IMR-90 (cell line): Measurements from ENCODE around the gene PXN. TPM values are rescaled to one million over a fixed set of nuclear protein-coding genes. Genes with fewer than 3 reads are reported as not detected.
A peak's percentile ranks its signal among the peaks of the same experiment; 100 is the strongest.

Source experiments
- ATAC-seq: fragments of 200-7000 bp; cut with Tn5 transposase; 2 replicates; pipeline ENCODE4 v1.9.1; 2020; ENCODE audit warnings: low read depth, mild to moderate bottlenecking, moderate library complexity
- BruUV-seq: library from RNA; stranded (reverse); fragments of 400-500 nt; replicated peaks from 2 replicates; lab custom pipeline; 2021; lab: Mats Ljungman, UMichigan
- CTCF ChIA-PET: fragments of 300-600 bp; formaldehyde crosslinking; extraction: SDS; loops from one replicate; lab custom pipeline; 2021; ENCODE audit warnings: antibody characterized with exemption; lab: Yijun Ruan, JAX
- POLR2A ChIA-PET: fragments of 300-600 bp; sonication (Branson Sonifier 250); formaldehyde crosslinking; loops from one replicate; lab custom pipeline; 2022; ENCODE audit warnings: antibody characterized with exemption; ENCODE audit not compliant: unreplicated experiment; lab: Charles Lee
- DNase-seq: peaks from one replicate; pipeline ENCODE4 v3.0.0; 2013
- H2AFZ ChIP-seq: replicated peaks from 2 replicates; pipeline ENCODE3; 2013; ENCODE audit warnings: low read length, mild to moderate bottlenecking; ENCODE audit not compliant: poor library complexity
- H2AK5ac ChIP-seq: 2 replicates; pipeline ENCODE4 v1.6.1; 2013; ENCODE audit warnings: low read depth, low read length, inconsistent platforms
- H2AK9ac ChIP-seq: replicated peaks from 2 replicates; pipeline ENCODE3; 2013; ENCODE audit warnings: mild to moderate bottlenecking, low read depth, low read length, moderate library complexity; ENCODE audit not compliant: poor library complexity
- H2BK120ac ChIP-seq: 2 replicates; pipeline ENCODE4 v1.6.1; 2013; ENCODE audit warnings: low read depth, low read length, inconsistent platforms
- H2BK15ac ChIP-seq: 3 replicates; pipeline ENCODE4 v1.6.1; 2013; ENCODE audit warnings: low read depth, low read length, inconsistent platforms
- H2BK20ac ChIP-seq: 2 replicates; pipeline ENCODE4 v1.6.1; 2013; ENCODE audit warnings: low read depth, mild to moderate bottlenecking, inconsistent platforms, low read length, moderate library complexity
- H2BK5ac ChIP-seq: 2 replicates; pipeline ENCODE4 v1.6.1; 2013; ENCODE audit warnings: mild to moderate bottlenecking, low read depth, low read length, inconsistent platforms; ENCODE audit not compliant: poor library complexity, severe bottlenecking
- H3K14ac ChIP-seq: replicated peaks from 2 replicates; pipeline ENCODE4 v1.6.1; 2013; ENCODE audit warnings: low read depth, low read length, inconsistent platforms
- H3K18ac ChIP-seq: 2 replicates; pipeline ENCODE4 v1.6.1; 2013; ENCODE audit warnings: low read depth, low read length, control low read depth
- H3K23ac ChIP-seq: 2 replicates; pipeline ENCODE4 v1.6.1; 2013; ENCODE audit warnings: low read depth, low read length, inconsistent platforms
- H3K27ac ChIP-seq: 2 replicates; pipeline ENCODE4 v1.5.1; 2013; ENCODE audit warnings: mild to moderate bottlenecking, control low read depth, low read length; ENCODE audit not compliant: insufficient read depth
- H3K27me3 ChIP-seq: 2 replicates; pipeline ENCODE4 v1.6.1; 2013; ENCODE audit warnings: low read length; ENCODE audit not compliant: control insufficient read depth, insufficient read depth
- H3K36me3 ChIP-seq: 2 replicates; pipeline ENCODE4 v1.6.1; 2013; ENCODE audit warnings: low read length, mixed read lengths; ENCODE audit not compliant: control insufficient read depth, insufficient read depth
- H3K4ac ChIP-seq: 2 replicates; pipeline ENCODE4 v1.6.1; 2013; ENCODE audit warnings: low read depth, low read length, inconsistent platforms
- H3K4me1 ChIP-seq: 2 replicates; pipeline ENCODE4 v1.6.1; 2013; ENCODE audit warnings: low read length, mixed read lengths; ENCODE audit not compliant: control insufficient read depth, insufficient read depth
- H3K4me2 ChIP-seq: 2 replicates; pipeline ENCODE4 v1.6.1; 2013; ENCODE audit warnings: low read depth, mild to moderate bottlenecking, control low read depth, low read length, moderate library complexity
- H3K4me3 ChIP-seq: 2 replicates; pipeline ENCODE4 v1.5.1; 2013; ENCODE audit warnings: low read depth, mild to moderate bottlenecking, control low read depth, low read length, moderate library complexity; ENCODE audit not compliant: insufficient read depth
- H3K56ac ChIP-seq: 2 replicates; pipeline ENCODE4 v1.6.1; 2013; ENCODE audit warnings: low read length, inconsistent platforms; ENCODE audit not compliant: insufficient read depth; ENCODE audit errors: extremely low read depth
- H3K79me1 ChIP-seq, 2 experiments: 2 replicates each; pipeline ENCODE4 v1.6.1; 2013; ENCODE audit warnings: low read length in 2 of 2, inconsistent platforms in 1 of 2, low read depth in 1 of 2
- H3K9ac ChIP-seq: 2 replicates; pipeline ENCODE4 v1.6.1; 2013; ENCODE audit warnings: low read depth, low read length, control low read depth
- H3K9me1 ChIP-seq: 2 replicates; pipeline ENCODE4 v1.6.1; 2013; ENCODE audit warnings: low read length, inconsistent platforms; ENCODE audit not compliant: insufficient read depth
- H3K9me3 ChIP-seq: 2 replicates; pipeline ENCODE4 v1.6.1; 2013; ENCODE audit warnings: low read length; ENCODE audit not compliant: control insufficient read depth, insufficient read depth
- H4K20me1 ChIP-seq: 2 replicates; pipeline ENCODE4 v1.6.1; 2013; ENCODE audit warnings: low read length, inconsistent platforms; ENCODE audit not compliant: insufficient read depth
- H4K5ac ChIP-seq: 2 replicates; pipeline ENCODE4 v1.6.1; 2013; ENCODE audit warnings: mild to moderate bottlenecking, low read depth, low read length, control low read depth
- H4K8ac ChIP-seq, 2 experiments: 2 replicates each; pipeline ENCODE4 v1.6.1; 2013; ENCODE audit warnings: low read depth in 2 of 2, low read length in 2 of 2, control low read depth in 1 of 2, inconsistent platforms in 1 of 2
- H4K91ac ChIP-seq: 2 replicates; pipeline ENCODE4 v1.6.1; 2013; ENCODE audit warnings: low read depth, low read length, inconsistent platforms; ENCODE audit not compliant: insufficient read depth
- CEBPB ChIP-seq: IDR thresholded peaks from 2 replicates; pipeline ENCODE4 v1.6.1; 2012; ENCODE audit warnings: low read depth, low read length, improper control_type of control experiment
- CTCF ChIP-seq: conservative IDR thresholded peaks from 2 replicates; pipeline ENCODE4 v1.5.1; 2012; ENCODE audit warnings: mild to moderate bottlenecking, low read depth, low read length, improper control_type of control experiment
- FOS ChIP-seq: fragments of 150-350 bp; IDR thresholded peaks from 2 replicates; pipeline ENCODE4 v1.6.1; 2016; ENCODE audit warnings: low read depth, low read length
- MAFK ChIP-seq: IDR thresholded peaks from 2 replicates; pipeline ENCODE4 v1.6.1; 2012; ENCODE audit warnings: low read depth, low read length, improper control_type of control experiment
- MAZ ChIP-seq: IDR thresholded peaks from 2 replicates; pipeline ENCODE4 v1.6.1; 2012; ENCODE audit warnings: low read depth, mild to moderate bottlenecking, low read length, improper control_type of control experiment, moderate library complexity, borderline replicate concordance
- MXI1 ChIP-seq: IDR thresholded peaks from 2 replicates; pipeline ENCODE4 v1.6.1; 2012; ENCODE audit warnings: low read depth, mild to moderate bottlenecking, low read length, moderate library complexity, borderline replicate concordance
- NFE2L2 ChIP-seq: fragments of 150-350 bp; IDR thresholded peaks from 2 replicates; pipeline ENCODE4 v1.6.1; 2016; ENCODE audit warnings: low read depth, mild to moderate bottlenecking, low read length
- SMC3 ChIP-seq: fragments of 150-350 bp; IDR thresholded peaks from 2 replicates; pipeline ENCODE4 v1.6.1; 2016; ENCODE audit warnings: low read depth, mild to moderate bottlenecking, antibody characterized with exemption, low read length, moderate library complexity
- USF2 ChIP-seq: fragments of 150-350 bp; IDR thresholded peaks from 2 replicates; pipeline ENCODE4 v1.6.1; 2017; ENCODE audit warnings: mild to moderate bottlenecking, antibody characterized with exemption, low read length, low read depth
- WGBS, 2 experiments: methylation state at CpG; one replicate each; pipeline versions ENCODE4 v1.1.5 to v1.1.7; 2013; ENCODE audit warnings: missing lambda C conversion rate in 2 of 2; ENCODE audit not compliant: insufficient read length in 1 of 2; ENCODE audit errors: extremely low coverage in 2 of 2; 5-methylcytosine and 5-hydroxymethylcytosine counted together
- dilution Hi-C: fragments of 300-500 bp; cut with HindIII; formaldehyde crosslinking; loops from one replicate; pipeline ENCODE4 v1.14.3; 2018; ENCODE audit warnings: low sequenced_read_pairs; ENCODE audit not compliant: unreplicated experiment
- in situ Hi-C: fragments of 300-500 bp; cut with MboI; formaldehyde crosslinking; loops from 3 replicates; pipeline ENCODE4 v1.14.3; 2019; ENCODE audit warnings: low sequenced_read_pairs, inconsistent platforms, mixed read lengths
- intact Hi-C: fragments of 100-400 bp; cut with micrococcal nuclease; formaldehyde crosslinking; loops from 2 replicates; pipeline ENCODE4 v1.10.0; 2022
- polyA plus RNA-seq, 3 experiments: library from polyadenylated mRNA; depleted of rRNA; stranded (reverse); fragments of >200 nt; gene quantifications; 2 replicates each; pipeline ENCODE4 v1.2.3, GENCODE V29; 2012; ENCODE audit warnings: low replicate concordance in 1 of 3
- total RNA-seq: library from RNA; depleted of rRNA; stranded (reverse); fragments of >200 nt; gene quantifications from 2 replicates; pipeline ENCODE4 v1.2.3, GENCODE V29; 2012

Gene PXN
- total and polyA plus RNA-seq, 2 of the 4 experiments (the other 2 are of a cell fraction) = 46.6 to 134 TPM

- H2BK120ac ChIP-seq = peak overlapping the region; percentile 1; the same call in 1 of the 2 replicates
- H4K20me1 ChIP-seq = peaks cover 73% of the 10 kb centered on the region
- H2AFZ ChIP-seq = no peak overlapping the region
- TF ChIP-seq MAFK (no peak), USF2 (no peak), MXI1 (no peak), CTCF (no peak), FOS (no peak), SMC3 (no peak), CEBPB (no peak), NFE2L2 (no peak), MAZ (no peak)
- H3K9ac ChIP-seq = no peak overlapping the region
- H2BK20ac ChIP-seq = peak overlapping the region; percentile 7
- no peak overlapping the region for H3K4me3 ChIP-seq
- BruUV-seq = no TSS peak
- peak overlapping the region; percentile 12 to 33; a peak in 1 of 4 replicates for H4K8ac ChIP-seq
- H3K27me3 ChIP-seq = no peaks in the 10 kb centered on the region
- H3K36me3 ChIP-seq = peaks cover 2% of the 10 kb centered on the region
- H2AK5ac ChIP-seq = peak overlapping the region; percentile 83
- H3K14ac ChIP-seq = peak overlapping the region; percentile 2; the same call in 1 of the 2 replicates
- H3K4me2 ChIP-seq = peak overlapping the region; percentile 43; the same call in 1 of the 2 replicates
- H3K27ac ChIP-seq = peak overlapping the region; percentile 48; the same call in 1 of the 2 replicates
- peak overlapping the region; percentile 88 for H2BK5ac ChIP-seq
- no peaks in the 10 kb centered on the region for H3K9me3 ChIP-seq
- peak overlapping the region; percentile 36; the same call in 1 of the 2 replicates for H3K18ac ChIP-seq
- peaks cover 9 to 69% of the 10 kb centered on the region in 2 experiments; a peak in 2 of 4 replicates for H3K79me1 ChIP-seq
- no CpG with 5 or more reads among the region's 3 CpGs for WGBS, 2 experiments
- ATAC-seq (no peak), DNase-seq (no peak)
- 0 out of 2 replicates have a peak overlapping the region, but pooled peaks have one; percentile 20 for H3K56ac ChIP-seq
- no peak overlapping the region for H2AK9ac ChIP-seq
- H3K4ac ChIP-seq = peak overlapping the region; percentile 69
- intact Hi-C loops = no loop called here
- peak overlapping the region; percentile 24; the same call in 1 of the 2 replicates for H4K5ac ChIP-seq
- CTCF ChIA-PET = interaction anchor here (3.7 kb wide), 1 partner anchor 19 kb away, joined by 13 read pairs; no protein-coding TSS in a partner anchor
- H2BK15ac ChIP-seq = 0 out of 3 replicates have a peak overlapping the region, but pooled peaks have one; percentile 13
- peaks cover 54% of the 10 kb centered on the region for H3K9me1 ChIP-seq
- POLR2A ChIA-PET = interaction anchor here (1.0 kb wide), 1 partner anchor 17 kb away, joined by 5 read pairs; no protein-coding TSS in a partner anchor
- in situ Hi-C loops = no loop called here
- H3K23ac ChIP-seq = peak overlapping the region; percentile 4; the same call in 1 of the 2 replicates
- H3K4me1 ChIP-seq = peaks cover 43% of the 10 kb centered on the region
- dilution Hi-C loops = no loop called here
- H4K91ac ChIP-seq = peak overlapping the region; percentile 45
Measured at GRCh38 chr12:120247183-120247582, 18.3 kb downstream of the PXN start.
